Measurements from ENCODE around the gene LRRC18. TPM values are rescaled to one million over a fixed set of nuclear protein-coding genes. Genes with fewer than 3 reads are reported as not detected.

The LRRC18 gene
- total RNA-seq, 1 donor from 2014 or later, result not detected

DNA sequence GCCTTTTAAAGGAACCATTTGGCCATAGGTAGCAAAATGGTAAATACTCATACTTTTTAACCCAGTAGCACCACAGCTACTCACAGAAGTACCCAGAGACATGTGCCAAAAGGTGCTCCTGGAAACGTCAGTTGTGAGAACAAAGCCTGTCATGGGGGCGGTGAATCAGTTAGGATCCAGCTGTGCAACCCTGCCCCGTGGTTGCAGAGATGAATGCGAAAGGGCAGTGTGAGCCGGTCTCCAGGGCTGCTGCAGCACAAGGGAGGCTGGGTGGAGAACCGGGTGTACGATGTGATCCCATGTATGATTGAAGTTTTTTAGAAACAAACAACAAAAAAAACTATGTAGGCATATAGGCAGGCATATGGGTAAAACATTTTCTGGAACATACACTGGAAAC lies 1.3 kb upstream of the LRRC18 start:
- Mint-ChIP-seq H3K27me3 (no peaks in the 10 kb centered on the region), H3K9me3 (no peaks in the 10 kb centered on the region), H3K27ac (no peak overlapping the region), H3K4me3 (no peak overlapping the region), H3K4me1 (no peaks in the 10 kb centered on the region), H3K36me3 (ENCODE audit: low read depth) (peaks cover 87% of the 10 kb centered on the region)
- TF ChIP-seq, protein P1, sequence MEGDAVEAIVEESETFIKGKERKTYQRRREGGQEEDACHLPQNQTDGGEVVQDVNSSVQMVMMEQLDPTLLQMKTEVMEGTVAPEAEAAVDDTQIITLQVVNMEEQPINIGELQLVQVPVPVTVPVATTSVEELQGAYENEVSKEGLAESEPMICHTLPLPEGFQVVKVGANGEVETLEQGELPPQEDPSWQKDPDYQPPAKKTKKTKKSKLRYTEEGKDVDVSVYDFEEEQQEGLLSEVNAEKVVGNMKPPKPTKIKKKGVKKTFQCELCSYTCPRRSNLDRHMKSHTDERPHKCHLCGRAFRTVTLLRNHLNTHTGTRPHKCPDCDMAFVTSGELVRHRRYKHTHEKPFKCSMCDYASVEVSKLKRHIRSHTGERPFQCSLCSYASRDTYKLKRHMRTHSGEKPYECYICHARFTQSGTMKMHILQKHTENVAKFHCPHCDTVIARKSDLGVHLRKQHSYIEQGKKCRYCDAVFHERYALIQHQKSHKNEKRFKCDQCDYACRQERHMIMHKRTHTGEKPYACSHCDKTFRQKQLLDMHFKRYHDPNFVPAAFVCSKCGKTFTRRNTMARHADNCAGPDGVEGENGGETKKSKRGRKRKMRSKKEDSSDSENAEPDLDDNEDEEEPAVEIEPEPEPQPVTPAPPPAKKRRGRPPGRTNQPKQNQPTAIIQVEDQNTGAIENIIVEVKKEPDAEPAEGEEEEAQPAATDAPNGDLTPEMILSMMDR (IDR thresholded peaks at IDR 0.05), result no peak
- ChIA-PET POLR2A (no interaction called here), CTCF (no interaction called here)
- intact Hi-C loops (cut with micrococcal nuclease), result no loop called here
- DNase-seq (no peak), ATAC-seq (ENCODE audit: low read depth) (no peak)

DNA sequence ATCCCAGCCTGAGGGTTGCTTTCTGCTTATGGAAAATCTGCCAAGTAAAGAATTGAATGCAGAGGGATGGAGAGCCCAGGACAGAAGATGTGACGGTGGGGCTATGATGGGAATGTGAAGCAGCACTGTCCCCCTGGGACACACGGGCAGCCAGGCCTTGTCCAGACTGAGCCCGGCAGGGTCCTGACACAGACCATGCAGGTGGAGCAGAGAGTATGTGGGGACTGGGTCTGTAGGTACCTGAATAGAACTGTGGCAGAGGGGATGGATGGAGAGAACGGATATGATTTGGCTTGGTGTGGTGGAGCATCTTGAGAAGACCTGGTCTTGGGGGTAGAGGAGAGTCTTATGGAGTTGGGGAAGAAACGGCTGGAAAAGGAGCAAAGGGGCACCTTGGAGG lies 732 bp upstream of the LRRC18 start:
- ATAC-seq (ENCODE audit: low read depth) (no peak), DNase-seq (no peak)
- no peaks in the 10 kb centered on the region for H3K9me3 Mint-ChIP-seq
- H3K4me1 Mint-ChIP-seq, result no peaks in the 10 kb centered on the region
- TF ChIP-seq, protein P1 (IDR thresholded peaks at IDR 0.05), result no peak
- no peaks in the 10 kb centered on the region for H3K27me3 Mint-ChIP-seq
- ChIA-PET CTCF (no interaction called here), POLR2A (no interaction called here)
- H3K4me3 Mint-ChIP-seq, result no peak overlapping the region
- intact Hi-C loops (cut with micrococcal nuclease), result no loop called here
- peaks cover 83% of the 10 kb centered on the region for H3K36me3 Mint-ChIP-seq (ENCODE audit: low read depth)
- H3K27ac Mint-ChIP-seq, result no peak overlapping the region

DNA sequence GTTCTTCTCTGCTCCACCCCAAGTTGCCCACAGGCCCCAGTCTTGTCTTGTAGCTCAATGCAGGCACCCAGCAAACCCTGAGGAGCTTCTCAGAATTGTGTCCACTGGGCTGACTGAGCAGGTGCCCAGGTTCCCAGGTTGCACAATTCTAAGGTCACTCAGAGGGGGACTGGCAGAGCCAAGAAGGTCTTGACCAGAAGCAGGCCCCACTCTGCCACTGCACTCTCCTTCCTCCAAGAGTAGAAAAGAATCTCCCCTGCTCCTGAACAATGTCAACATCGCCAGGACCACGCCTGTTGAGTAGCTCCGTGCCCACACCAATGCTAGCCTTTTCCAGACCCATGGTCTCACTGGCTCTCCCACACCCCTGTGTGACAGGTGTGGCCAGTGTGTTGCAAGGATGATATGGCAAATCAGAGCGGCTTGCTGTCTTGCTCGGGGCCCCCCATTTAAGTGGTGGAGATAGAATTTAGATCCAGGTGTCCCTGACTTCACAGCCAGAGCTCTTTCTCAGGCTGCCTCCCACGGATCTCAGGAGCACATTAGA lies 577 bp downstream of the LRRC18 start:
- no peak for DNase-seq
- H3K4me3 Mint-ChIP-seq, result no peak overlapping the region
- H3K27ac Mint-ChIP-seq, result no peak overlapping the region
- ATAC-seq (ENCODE audit: low read depth), result no peak
- CTCF ChIA-PET, result no interaction called here
- H3K9me3 Mint-ChIP-seq, result no peaks in the 10 kb centered on the region
- TF ChIP-seq, protein P1 (IDR thresholded peaks at IDR 0.05), result no peak
- intact Hi-C loops (cut with micrococcal nuclease), result no loop called here
- H3K27me3 Mint-ChIP-seq, result no peaks in the 10 kb centered on the region
- POLR2A ChIA-PET, result interaction anchor here (0.6 kb wide), 1 partner anchor 29 kb away, joined by 3 read pairs; no protein-coding TSS in a partner anchor
- peaks cover 77% of the 10 kb centered on the region for H3K36me3 Mint-ChIP-seq (ENCODE audit: low read depth)
- H3K4me1 Mint-ChIP-seq, result no peaks in the 10 kb centered on the region

DNA sequence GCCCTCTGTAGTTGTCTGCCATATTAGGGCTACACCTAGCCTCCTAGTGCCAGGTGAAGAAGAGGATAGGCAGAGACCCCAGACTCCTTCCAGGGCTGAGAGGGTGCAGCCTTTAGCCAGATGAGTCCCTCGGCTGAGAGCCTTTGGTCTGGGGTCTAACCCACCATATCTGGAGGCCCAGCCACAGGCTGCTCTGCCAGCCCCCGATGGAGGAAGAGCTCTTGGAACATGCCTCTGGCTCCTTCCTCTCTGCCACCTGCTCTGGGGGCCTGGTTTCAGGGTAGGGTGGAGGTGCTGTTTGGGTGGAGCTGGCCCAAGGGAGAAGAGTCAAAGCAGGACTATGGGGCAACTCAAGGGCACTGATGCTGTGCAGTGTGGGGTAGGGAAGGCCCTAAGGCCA lies 1.4 kb downstream of the LRRC18 start:
- Mint-ChIP-seq H3K27me3 (no peaks in the 10 kb centered on the region), H3K4me3 (no peak overlapping the region), H3K36me3 (ENCODE audit: low read depth) (peaks cover 77% of the 10 kb centered on the region), H3K27ac (no peak overlapping the region), H3K4me1 (no peaks in the 10 kb centered on the region), H3K9me3 (no peaks in the 10 kb centered on the region)
- ChIA-PET CTCF (no interaction called here), POLR2A (interaction anchor here (0.6 kb wide), 1 partner anchor 28 kb away, joined by 3 read pairs; no protein-coding TSS in a partner anchor)
- intact Hi-C loops (cut with micrococcal nuclease), result no loop called here
- TF ChIP-seq, protein P1 (IDR thresholded peaks at IDR 0.05), result no peak
- no peak for ATAC-seq (ENCODE audit: low read depth)
- DNase-seq, result no peak

DNA sequence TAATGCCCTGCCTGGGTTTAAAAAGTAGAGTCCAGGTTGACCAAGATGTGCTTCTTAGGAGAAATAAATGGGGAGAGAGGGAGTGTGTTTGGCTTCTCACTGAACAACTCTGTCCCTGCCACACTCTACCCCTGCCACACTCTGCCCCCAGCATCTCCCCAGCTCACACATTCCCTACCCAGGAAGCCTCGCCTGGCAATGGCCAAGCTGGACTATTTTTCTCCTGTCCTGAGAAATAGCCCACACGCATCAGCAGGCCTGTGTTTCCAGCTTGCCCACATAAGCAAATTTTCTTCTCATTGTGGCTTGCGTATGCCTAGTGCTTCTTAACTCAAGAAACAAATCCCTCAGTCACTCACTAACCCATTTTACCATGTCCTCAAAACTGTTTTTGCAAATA lies 1.8 kb downstream of the LRRC18 start:
- ATAC-seq (ENCODE audit: low read depth) (no peak), DNase-seq (no peak)
- H3K36me3 Mint-ChIP-seq (ENCODE audit: low read depth), result peaks cover 78% of the 10 kb centered on the region
- intact Hi-C loops (cut with micrococcal nuclease), result no loop called here
- no peak overlapping the region for H3K4me3 Mint-ChIP-seq
- H3K9me3 Mint-ChIP-seq, result no peaks in the 10 kb centered on the region
- ChIA-PET CTCF (no interaction called here), POLR2A (no interaction called here)
- H3K27me3 Mint-ChIP-seq, result no peaks in the 10 kb centered on the region
- TF ChIP-seq, protein P1 (IDR thresholded peaks at IDR 0.05), result no peak
- H3K4me1 Mint-ChIP-seq, result no peaks in the 10 kb centered on the region
- no peak overlapping the region for H3K27ac Mint-ChIP-seq

All from activated B cell treated with CpG ODN at 0.5 μM for 24 hours (primary cell).